SK-N-SH treated with all-trans-retinoic acid at 6 μM for 48 hours (cell line): Measurements from ENCODE around the gene WDR18.

Source experiments
- ATAC-seq: fragments of 200-7000 bp; cut with Tn5 transposase; 3 replicates; pipeline ENCODE4 v1.9.1; 2020; ENCODE audit warnings: mild to moderate bottlenecking, moderate library complexity
- ARNTL ChIP-seq: fragments of 450-650 bp; formaldehyde crosslinking; IDR thresholded peaks from 2 replicates; pipeline ENCODE4 v1.5.0; 2020; ENCODE audit warnings: low read depth, mild to moderate bottlenecking, moderate library complexity, borderline replicate concordance
- BACH2 ChIP-seq: fragments of 250-450 bp; sonication (Bioruptor Pico); IDR thresholded peaks from 2 replicates; pipeline ENCODE4 v1.9.0; 2021; ENCODE audit warnings: mild to moderate bottlenecking, borderline replicate concordance
- ESRRG ChIP-seq: fragments of 250-450 bp; sonication (Bioruptor Pico); IDR thresholded peaks from 2 replicates; pipeline ENCODE4 v1.6.1; 2021; ENCODE audit warnings: mild to moderate bottlenecking
- GLIS3 ChIP-seq: fragments of 250-450 bp; sonication (Bioruptor Pico); IDR thresholded peaks from 2 replicates; pipeline ENCODE4 v1.5.0; 2020; ENCODE audit warnings: mild to moderate bottlenecking, moderate library complexity
- ISL1 ChIP-seq: fragments of 250-450 bp; sonication (Bioruptor Pico); IDR thresholded peaks from 2 replicates; pipeline ENCODE4 v2.1.2; 2022; ENCODE audit warnings: mild to moderate bottlenecking, moderate library complexity
- PPARA ChIP-seq: fragments of 250-450 bp; sonication (Bioruptor Pico); IDR thresholded peaks from 2 replicates; pipeline ENCODE4 v1.5.0; 2020; ENCODE audit warnings: mild to moderate bottlenecking, borderline replicate concordance
- RARB ChIP-seq: fragments of 250-450 bp; sonication (Bioruptor Pico); IDR thresholded peaks from 2 replicates; pipeline ENCODE4 v1.8.0; 2021; ENCODE audit warnings: mild to moderate bottlenecking, moderate library complexity
- SNAI2 ChIP-seq: fragments of 250-450 bp; sonication (Bioruptor Pico); IDR thresholded peaks from 2 replicates; pipeline ENCODE4 v1.5.0; 2020; ENCODE audit warnings: mild to moderate bottlenecking, moderate library complexity
- TOX ChIP-seq: fragments of 250-450 bp; sonication (Bioruptor Pico); IDR thresholded peaks from 2 replicates; pipeline ENCODE4 v1.8.0; 2021; ENCODE audit warnings: mild to moderate bottlenecking, moderate library complexity, borderline replicate concordance
- ZC3H10 ChIP-seq: fragments of 250-450 bp; sonication (Bioruptor Pico); IDR thresholded peaks from 2 replicates; pipeline ENCODE4 v1.5.1; 2021; ENCODE audit warnings: mild to moderate bottlenecking, moderate library complexity
- ZFP3 ChIP-seq: fragments of 250-450 bp; sonication (Bioruptor Pico); IDR thresholded peaks from 2 replicates; pipeline ENCODE4 v1.5.0; 2020; ENCODE audit warnings: mild to moderate bottlenecking, moderate library complexity
- ZFP30 ChIP-seq: fragments of 450-650 bp; formaldehyde crosslinking; IDR thresholded peaks from 2 replicates; pipeline ENCODE4 v1.5.0; 2022; ENCODE audit warnings: mild to moderate bottlenecking, moderate library complexity
- ZNF8 ChIP-seq: fragments of 450-650 bp; formaldehyde crosslinking; IDR thresholded peaks from 2 replicates; pipeline ENCODE4 v1.5.0; 2020; ENCODE audit warnings: mild to moderate bottlenecking, moderate library complexity
- TF ChIP-seq, protein P1 (sequence below): fragments of 250-450 bp; sonication (Bioruptor Pico); IDR thresholded peaks from 2 replicates; pipeline ENCODE4 v1.5.1; 2020; ENCODE audit warnings: low read depth, mild to moderate bottlenecking, moderate library complexity
- TF ChIP-seq, protein P2 (sequence below): fragments of 250-450 bp; sonication (Bioruptor Pico); IDR thresholded peaks from 2 replicates; pipeline ENCODE4 v1.5.1; 2021; ENCODE audit warnings: mild to moderate bottlenecking, moderate library complexity
- TF ChIP-seq, protein P3 (sequence below): fragments of 250-450 bp; sonication (Bioruptor Pico); IDR thresholded peaks from 2 replicates; pipeline ENCODE4 v1.5.0; 2020; ENCODE audit warnings: mild to moderate bottlenecking, moderate library complexity
- TF ChIP-seq, protein P4 (sequence below): fragments of 250-450 bp; sonication (Bioruptor Pico); IDR thresholded peaks from 2 replicates; pipeline ENCODE4 v1.8.0; 2020; ENCODE audit warnings: mild to moderate bottlenecking, moderate library complexity, borderline replicate concordance

The WDR18 gene

DNA sequence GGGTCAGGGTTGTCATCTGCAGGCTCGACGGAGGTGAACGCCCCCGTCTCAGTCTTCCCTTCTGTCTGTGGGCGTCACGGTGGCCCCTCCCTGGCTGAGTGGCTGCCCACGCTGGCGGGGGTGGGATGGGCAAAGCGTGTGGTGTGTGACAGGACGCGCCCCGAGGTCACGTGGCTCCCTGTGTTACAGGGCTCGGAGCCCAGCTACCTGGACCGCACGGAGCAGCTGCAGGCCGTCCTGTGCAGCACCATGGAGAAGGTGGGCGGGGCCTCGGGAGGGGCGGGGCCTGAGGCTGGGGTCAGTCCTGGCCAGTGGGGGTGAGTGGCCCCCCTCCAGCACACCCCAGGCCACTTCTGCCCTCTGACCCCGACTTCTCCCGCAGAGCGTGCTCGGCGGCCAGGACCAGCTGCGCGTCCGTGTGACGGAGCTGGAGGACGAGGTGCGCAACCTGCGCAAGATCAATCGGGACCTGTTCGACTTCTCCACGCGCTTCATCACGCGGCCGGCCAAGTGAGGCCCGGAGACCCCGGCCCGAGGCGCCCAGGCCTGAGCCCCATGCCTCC lies 9.8 kb downstream of the WDR18 start:
- no peak for TF ChIP-seq GLIS3 (CRISPR knock-in tag)
- TF ChIP-seq SNAI2 (CRISPR knock-in tag): no peak
- no peak for TF ChIP-seq BACH2 (CRISPR knock-in tag)
- TF ChIP-seq ISL1 (CRISPR knock-in tag): no peak
- TF ChIP-seq ARNTL (CRISPR knock-in tag): no peak
- no peak for TF ChIP-seq TOX
- ATAC-seq: no peak

DNA sequence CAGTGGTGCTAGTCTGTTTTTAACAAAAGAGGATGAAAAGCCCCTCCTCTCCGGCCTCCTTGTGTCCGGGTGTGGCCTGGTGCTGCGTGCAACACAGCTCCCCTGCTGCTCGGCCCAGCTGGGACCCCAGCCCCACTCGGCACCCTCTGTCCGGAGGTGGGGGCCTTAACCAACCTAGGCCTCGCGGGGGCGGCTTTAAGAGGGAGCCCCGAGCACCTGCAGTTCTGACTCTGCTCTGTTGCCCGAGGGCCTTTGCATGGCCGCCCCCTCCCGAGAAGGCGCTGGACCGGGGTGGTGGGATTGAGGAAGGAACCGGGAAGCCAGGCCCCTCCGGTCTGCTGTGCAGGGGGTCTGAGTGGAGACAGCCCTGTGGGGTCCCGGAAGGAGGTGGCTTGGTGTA lies 10.4 kb downstream of the WDR18 start:
- ATAC-seq: no peak
- TF ChIP-seq ZC3H10 (CRISPR knock-in tag) (no peak), TOX (no peak), BACH2 (CRISPR knock-in tag) (no peak), ESRRG (CRISPR knock-in tag) (no peak), ZNF8 (CRISPR knock-in tag) (no peak), ZFP3 (CRISPR knock-in tag) (no peak), PPARA (CRISPR knock-in tag) (no peak), GLIS3 (CRISPR knock-in tag) (no peak), RARB (CRISPR knock-in tag) (no peak), ZFP30 (CRISPR knock-in tag) (no peak)
- TF ChIP-seq, protein P1, sequence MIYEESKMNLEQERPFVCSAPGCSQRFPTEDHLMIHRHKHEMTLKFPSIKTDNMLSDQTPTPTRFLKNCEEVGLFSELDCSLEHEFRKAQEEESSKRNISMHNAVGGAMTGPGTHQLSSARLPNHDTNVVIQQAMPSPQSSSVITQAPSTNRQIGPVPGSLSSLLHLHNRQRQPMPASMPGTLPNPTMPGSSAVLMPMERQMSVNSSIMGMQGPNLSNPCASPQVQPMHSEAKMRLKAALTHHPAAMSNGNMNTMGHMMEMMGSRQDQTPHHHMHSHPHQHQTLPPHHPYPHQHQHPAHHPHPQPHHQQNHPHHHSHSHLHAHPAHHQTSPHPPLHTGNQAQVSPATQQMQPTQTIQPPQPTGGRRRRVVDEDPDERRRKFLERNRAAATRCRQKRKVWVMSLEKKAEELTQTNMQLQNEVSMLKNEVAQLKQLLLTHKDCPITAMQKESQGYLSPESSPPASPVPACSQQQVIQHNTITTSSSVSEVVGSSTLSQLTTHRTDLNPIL: no peak
- TF ChIP-seq, protein P2, sequence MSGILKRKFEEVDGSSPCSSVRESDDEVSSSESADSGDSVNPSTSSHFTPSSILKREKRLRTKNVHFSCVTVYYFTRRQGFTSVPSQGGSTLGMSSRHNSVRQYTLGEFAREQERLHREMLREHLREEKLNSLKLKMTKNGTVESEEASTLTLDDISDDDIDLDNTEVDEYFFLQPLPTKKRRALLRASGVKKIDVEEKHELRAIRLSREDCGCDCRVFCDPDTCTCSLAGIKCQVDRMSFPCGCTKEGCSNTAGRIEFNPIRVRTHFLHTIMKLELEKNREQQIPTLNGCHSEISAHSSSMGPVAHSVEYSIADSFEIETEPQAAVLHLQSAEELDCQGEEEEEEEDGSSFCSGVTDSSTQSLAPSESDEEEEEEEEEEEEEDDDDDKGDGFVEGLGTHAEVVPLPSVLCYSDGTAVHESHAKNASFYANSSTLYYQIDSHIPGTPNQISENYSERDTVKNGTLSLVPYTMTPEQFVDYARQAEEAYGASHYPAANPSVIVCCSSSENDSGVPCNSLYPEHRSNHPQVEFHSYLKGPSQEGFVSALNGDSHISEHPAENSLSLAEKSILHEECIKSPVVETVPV (CRISPR knock-in tag): no peak
- TF ChIP-seq, protein P3, sequence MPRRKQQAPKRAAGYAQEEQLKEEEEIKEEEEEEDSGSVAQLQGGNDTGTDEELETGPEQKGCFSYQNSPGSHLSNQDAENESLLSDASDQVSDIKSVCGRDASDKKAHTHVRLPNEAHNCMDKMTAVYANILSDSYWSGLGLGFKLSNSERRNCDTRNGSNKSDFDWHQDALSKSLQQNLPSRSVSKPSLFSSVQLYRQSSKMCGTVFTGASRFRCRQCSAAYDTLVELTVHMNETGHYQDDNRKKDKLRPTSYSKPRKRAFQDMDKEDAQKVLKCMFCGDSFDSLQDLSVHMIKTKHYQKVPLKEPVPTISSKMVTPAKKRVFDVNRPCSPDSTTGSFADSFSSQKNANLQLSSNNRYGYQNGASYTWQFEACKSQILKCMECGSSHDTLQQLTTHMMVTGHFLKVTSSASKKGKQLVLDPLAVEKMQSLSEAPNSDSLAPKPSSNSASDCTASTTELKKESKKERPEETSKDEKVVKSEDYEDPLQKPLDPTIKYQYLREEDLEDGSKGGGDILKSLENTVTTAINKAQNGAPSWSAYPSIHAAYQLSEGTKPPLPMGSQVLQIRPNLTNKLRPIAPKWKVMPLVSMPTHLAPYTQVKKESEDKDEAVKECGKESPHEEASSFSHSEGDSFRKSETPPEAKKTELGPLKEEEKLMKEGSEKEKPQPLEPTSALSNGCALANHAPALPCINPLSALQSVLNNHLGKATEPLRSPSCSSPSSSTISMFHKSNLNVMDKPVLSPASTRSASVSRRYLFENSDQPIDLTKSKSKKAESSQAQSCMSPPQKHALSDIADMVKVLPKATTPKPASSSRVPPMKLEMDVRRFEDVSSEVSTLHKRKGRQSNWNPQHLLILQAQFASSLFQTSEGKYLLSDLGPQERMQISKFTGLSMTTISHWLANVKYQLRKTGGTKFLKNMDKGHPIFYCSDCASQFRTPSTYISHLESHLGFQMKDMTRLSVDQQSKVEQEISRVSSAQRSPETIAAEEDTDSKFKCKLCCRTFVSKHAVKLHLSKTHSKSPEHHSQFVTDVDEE (CRISPR knock-in tag): no peak
- TF ChIP-seq, protein P4, sequence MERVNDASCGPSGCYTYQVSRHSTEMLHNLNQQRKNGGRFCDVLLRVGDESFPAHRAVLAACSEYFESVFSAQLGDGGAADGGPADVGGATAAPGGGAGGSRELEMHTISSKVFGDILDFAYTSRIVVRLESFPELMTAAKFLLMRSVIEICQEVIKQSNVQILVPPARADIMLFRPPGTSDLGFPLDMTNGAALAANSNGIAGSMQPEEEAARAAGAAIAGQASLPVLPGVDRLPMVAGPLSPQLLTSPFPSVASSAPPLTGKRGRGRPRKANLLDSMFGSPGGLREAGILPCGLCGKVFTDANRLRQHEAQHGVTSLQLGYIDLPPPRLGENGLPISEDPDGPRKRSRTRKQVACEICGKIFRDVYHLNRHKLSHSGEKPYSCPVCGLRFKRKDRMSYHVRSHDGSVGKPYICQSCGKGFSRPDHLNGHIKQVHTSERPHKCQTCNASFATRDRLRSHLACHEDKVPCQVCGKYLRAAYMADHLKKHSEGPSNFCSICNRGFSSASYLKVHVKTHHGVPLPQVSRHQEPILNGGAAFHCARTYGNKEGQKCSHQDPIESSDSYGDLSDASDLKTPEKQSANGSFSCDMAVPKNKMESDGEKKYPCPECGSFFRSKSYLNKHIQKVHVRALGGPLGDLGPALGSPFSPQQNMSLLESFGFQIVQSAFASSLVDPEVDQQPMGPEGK (CRISPR knock-in tag): no peak

DNA sequence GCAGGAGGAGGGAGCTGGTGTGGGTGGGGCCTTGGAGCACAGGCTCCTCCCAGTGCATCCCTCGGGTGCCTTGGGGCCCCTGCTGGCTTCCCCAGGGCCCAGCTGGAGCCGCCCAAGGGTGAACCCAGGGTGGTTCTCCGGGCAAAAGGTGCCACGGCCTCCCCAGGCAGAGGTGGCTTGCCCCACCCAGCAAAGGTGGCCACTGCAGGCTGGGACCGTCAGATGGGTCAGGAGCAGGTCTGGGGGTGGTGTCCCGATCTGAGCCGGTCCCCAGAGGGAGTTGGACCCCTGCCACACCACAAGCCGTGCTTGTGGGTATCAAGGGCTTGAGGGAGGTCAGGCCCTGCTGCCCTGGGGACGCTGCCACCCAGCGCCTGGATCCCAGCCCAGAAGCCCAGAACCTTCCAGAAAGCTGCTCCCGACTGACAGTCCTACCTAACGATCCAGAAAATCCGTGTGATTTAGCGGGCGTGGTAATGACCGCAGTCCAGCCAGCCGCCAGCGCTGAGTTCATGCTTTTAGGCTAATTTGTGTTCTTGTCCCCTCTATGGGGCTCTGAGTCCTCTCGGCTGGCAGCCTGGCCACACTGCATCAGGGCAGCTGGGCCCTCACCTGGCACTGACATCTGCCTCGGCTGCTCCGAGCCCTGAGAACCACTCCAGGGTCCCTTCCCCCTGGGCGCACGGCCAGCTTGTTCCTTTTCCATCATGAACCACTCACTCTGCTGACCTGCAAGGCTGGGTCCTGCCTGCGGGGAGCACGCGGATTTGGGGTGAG lies 11.1 kb downstream of the WDR18 start:
- TF ChIP-seq, protein P4 (CRISPR knock-in tag): no peak
- TF ChIP-seq TOX (no peak), ISL1 (CRISPR knock-in tag) (no peak), ZNF8 (CRISPR knock-in tag) (no peak), PPARA (CRISPR knock-in tag) (no peak)
- TF ChIP-seq, protein P2 (CRISPR knock-in tag): no peak
- ATAC-seq: no peak
